Astrocyte of the spinal cord (primary cell): ENCODE results near the gene ERC2.

ENCODE experiments used
- DNase-seq: peaks from one replicate; pipeline ENCODE4 v3.0.0; 2011; ENCODE audit warnings: low read depth, low spot score
- H3K4me3 ChIP-seq: 2 replicates; pipeline ENCODE4 v1.5.1; 2011; ENCODE audit warnings: low read depth, mild to moderate bottlenecking, low read length, moderate library complexity
- in situ Hi-C: cut with HindIII; loops from 2 replicates; pipeline ENCODE4 v1.10.0; 2017; ENCODE audit warnings: low sequenced_read_pairs
- TF ChIP-seq, protein P1 (sequence below): IDR thresholded peaks from 2 replicates; pipeline ENCODE4 v1.5.1; 2012; ENCODE audit warnings: low read depth, mild to moderate bottlenecking, low read length, inconsistent platforms

ERC2 gene

DNA sequence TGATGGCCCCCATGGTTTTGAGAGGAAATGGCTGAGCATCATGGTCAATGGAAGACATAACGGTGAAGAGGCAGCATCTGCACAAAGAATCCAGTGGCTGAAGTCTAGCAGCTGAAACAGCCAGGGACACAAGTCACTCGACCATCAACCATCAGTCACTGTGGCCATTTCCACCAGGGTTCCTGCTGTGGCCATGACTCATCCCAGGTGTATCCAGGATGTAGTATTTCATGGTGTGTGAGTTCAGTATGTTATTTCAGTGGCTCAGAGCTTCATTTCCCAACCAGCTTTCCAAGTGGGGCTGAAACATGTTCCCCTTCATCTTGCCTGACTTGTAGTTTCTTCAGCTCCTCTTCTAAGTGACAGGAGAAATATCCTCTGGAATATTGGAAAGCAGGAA is 933.4 kb downstream of the ERC2 start:
- no peak overlapping the region for H3K4me3 ChIP-seq
- no peak for DNase-seq
- in situ Hi-C loops = no loop called here
- TF ChIP-seq, protein P1, sequence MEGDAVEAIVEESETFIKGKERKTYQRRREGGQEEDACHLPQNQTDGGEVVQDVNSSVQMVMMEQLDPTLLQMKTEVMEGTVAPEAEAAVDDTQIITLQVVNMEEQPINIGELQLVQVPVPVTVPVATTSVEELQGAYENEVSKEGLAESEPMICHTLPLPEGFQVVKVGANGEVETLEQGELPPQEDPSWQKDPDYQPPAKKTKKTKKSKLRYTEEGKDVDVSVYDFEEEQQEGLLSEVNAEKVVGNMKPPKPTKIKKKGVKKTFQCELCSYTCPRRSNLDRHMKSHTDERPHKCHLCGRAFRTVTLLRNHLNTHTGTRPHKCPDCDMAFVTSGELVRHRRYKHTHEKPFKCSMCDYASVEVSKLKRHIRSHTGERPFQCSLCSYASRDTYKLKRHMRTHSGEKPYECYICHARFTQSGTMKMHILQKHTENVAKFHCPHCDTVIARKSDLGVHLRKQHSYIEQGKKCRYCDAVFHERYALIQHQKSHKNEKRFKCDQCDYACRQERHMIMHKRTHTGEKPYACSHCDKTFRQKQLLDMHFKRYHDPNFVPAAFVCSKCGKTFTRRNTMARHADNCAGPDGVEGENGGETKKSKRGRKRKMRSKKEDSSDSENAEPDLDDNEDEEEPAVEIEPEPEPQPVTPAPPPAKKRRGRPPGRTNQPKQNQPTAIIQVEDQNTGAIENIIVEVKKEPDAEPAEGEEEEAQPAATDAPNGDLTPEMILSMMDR = no peak

DNA sequence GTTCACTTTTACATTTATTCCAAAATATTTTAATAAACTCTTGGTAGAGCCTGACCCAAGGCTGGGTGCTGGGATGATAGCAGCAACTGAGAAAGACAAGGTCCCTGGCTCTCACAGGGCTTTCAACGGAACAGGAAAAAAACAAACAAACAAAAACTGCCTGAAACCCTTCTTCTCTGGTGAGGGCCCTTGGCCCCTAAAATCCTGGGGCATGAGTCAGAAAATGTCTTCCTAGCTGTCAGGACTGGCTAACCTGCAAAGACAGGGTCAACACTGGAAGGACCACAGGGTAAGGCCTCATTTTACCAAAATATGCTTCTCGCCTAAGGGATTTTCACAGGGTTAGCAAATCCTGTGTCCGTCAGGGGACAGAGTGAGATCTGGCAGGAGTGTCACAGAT is 935.5 kb downstream of the ERC2 start:
- in situ Hi-C loops = no loop called here
- TF ChIP-seq, protein P1 = no peak
- no peak for DNase-seq
- no peak overlapping the region for H3K4me3 ChIP-seq

DNA sequence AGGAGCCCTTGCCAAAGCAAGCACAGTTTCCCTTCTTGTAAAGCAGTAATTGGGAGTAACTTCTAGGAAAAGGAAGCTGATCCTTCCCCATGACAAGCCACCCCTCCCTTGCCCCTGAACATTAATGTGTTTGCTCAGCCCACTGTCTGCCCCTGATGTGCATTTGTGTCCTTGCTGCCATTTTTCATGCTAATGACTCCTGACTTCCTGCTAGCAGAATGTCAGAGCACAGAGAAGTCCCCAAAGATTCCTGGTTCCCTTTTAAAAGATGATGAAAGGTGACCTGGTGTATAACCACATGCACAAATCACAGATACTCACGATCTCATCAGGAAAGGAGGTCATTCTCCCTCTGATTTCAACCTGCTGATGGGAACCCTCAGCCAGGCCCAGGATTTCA is 936.9 kb downstream of the ERC2 start:
- no peak overlapping the region for H3K4me3 ChIP-seq
- in situ Hi-C loops = no loop called here
- no peak for DNase-seq
- TF ChIP-seq, protein P1 = no peak

DNA sequence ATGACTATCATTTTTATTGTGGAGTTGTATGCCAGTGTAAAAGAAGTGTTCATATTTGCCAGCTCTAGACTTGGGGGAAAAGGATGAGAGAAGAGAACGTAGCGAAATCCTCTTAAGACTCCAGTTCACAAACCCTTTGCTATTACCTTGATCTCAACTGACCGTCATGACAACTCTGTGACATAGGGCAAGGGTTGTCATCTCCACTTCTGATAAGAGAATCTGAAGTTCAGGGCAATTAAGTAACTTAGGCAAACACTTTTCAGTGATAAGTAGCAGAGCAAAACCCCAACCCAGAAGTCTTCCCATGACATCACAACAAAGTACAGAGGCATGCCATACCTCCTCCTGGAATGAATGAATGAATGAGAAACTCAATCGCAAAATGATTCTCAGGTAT is 940.9 kb downstream of the ERC2 start:
- H3K4me3 ChIP-seq = no peak overlapping the region
- DNase-seq = no peak
- in situ Hi-C loops = no loop called here
- TF ChIP-seq, protein P1 = no peak

DNA sequence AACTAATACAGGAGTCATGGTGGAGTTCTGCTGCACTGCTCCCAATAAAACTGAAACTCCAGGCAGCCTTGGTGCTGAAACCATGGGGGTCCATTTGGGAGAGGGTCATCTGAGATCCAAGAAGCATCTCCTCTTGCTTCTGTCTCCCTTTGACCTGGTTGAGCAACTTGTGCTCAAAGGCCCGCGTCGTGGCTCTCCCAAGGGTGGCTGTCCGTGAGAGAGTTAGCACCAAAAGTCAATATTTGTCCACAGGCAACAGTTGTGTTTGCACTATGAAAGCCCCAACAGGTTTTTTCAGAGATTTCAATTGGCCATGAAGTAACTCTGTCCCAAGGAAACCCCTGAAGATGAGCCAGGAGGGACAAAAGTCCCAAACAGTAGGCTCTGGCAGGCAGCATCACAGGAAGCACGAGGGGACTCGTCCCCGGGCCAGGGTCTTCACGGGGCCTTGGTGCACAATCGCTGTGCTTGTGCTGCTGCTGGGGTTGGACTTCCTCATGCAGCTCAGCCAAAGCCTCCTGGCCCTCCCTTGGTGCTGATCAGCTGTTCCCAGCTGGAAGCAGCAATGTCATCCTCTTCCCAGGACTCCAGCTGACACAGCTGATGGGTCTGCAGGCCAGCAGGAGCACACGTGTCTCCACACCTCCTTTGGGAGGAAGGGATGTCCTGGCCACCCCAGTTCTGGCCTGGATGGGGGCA is 941.8 kb downstream of the ERC2 start:
- in situ Hi-C loops = no loop called here
- no peak for DNase-seq
- TF ChIP-seq, protein P1 = no peak
- no peak overlapping the region for H3K4me3 ChIP-seq

DNA sequence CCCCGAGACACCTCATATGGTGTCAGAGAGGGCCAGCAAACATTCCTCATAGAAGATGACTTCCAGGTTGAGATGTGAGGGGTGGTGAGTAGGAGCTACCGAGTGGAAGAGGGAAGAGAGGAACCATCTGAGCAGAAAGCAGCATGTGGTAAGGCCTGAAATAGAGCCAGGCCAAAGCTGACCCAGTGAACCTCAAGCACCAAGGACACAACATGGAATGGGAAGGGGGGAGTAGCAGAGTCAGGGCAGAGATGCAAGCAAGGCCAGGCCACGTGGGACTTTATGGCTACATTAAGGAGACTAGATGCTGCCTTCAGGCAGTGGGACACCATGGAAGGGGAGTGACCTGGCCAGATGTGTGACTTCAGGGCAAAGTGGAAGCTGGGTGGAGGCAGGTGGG is 942.8 kb downstream of the ERC2 start:
- in situ Hi-C loops = no loop called here
- TF ChIP-seq, protein P1 = no peak

More for the DNA sequence above, 942.8 kb downstream of the ERC2 start:
- DNase-seq = no peak
- no peak overlapping the region for H3K4me3 ChIP-seq
